Thyroid gland (tissue), 4 donors: ENCODE measurements around the gene ZNF19.

Experiments
- CTCF ChIP-seq, 6 experiments: fragments of 200-600 bp in 3 of 6; fragments of 450-650 bp in 3 of 6; sonication (generic) in 3 of 6; IDR thresholded peaks; one replicate each; pipeline ENCODE4 v1.5.1; 2016 to 2019; ENCODE audit warnings: antibody characterized with exemption in 6 of 6, mild to moderate bottlenecking in 2 of 6, inconsistent platforms in 1 of 6, moderate library complexity in 1 of 6
- POLR2A ChIP-seq, 2 donors: fragments of 450-650 bp; IDR thresholded peaks; one replicate each; pipeline ENCODE4 v1.6.1; 2017; ENCODE audit warnings: antibody characterized with exemption in 2 of 2, mild to moderate bottlenecking in 2 of 2, moderate library complexity in 1 of 2

GRCh38 chr16:71440669-71441347, 48.3 kb downstream of the ZNF19 start:
- no peak for TF ChIP-seq CTCF (IDR thresholded peaks at IDR 0.05)
- no peak for TF ChIP-seq POLR2A (IDR thresholded peaks at IDR 0.05)
